GM21723 (cell line): ENCODE results near the gene LIX1.

Experiments
- ATAC-seq: cut with Tn5 transposase; IDR thresholded peaks from one replicate; pipeline ENCODE4 v1.9.1; 2021; ENCODE audit warnings: mild to moderate bottlenecking, moderate library complexity; ENCODE audit not compliant: unreplicated experiment

The LIX1 gene

DNA sequence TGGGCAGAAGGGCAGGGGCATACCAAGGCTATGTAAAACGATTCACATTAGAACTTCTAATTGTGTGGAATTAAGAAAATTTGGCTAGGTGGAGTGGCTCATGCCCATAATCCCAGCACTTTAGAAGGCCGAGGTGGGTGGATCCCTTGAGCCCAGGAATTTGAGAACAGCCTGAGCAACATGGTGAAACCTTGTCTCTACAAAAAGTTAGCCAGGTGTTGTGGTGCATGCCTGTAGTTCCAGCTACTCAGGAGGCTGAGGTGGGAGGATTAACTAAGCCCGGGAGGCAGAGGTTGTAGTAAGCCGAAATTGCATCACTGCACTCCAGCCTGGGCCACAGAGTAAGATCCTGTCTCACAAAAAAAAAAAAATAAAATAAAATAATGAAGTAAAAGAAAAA is 65.2 kb downstream of the LIX1 start:
- no peak for ATAC-seq

DNA sequence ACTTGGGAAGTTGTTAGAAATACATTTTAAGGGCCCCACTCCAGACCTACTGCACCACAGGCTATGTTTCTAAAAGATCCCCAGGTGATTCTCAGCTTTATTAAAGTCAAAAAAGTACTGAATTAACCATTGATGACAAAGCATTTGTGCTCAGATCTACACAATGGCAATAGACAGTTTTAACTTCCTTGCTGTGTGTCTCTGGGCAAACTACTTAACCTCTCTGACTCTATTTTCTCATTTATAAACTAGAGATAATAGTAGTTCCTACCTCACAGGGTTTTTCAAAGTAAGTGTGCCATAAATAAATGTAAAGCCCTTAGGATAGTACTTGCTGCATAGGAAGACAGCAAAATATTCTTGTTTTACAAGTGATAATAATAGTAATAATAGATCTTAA is 66.3 kb downstream of the LIX1 start:
- ATAC-seq, result no peak

DNA sequence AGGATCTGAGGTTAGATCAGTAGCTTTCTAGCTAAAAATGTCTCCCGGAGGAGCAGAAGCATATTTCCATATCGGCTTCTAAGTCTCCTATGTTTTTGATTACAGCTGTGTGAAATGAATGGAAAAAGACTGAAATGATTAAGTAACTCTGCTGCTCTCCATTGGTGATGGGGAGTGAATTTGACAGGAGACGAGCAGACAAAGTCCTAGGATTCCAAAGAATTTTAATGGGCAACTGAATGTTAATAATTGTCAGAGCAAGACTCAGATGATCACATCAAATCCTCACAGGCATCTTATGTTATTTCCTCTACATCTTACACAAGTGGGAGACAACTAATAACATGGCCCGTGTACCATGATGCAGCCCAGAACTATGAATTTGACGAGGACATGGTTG is 66.8 kb downstream of the LIX1 start:
- ATAC-seq, result no peak

- ATAC-seq, result no peak
Measured at GRCh38 chr5:97074859-97075489, 67.4 kb downstream of the LIX1 start.

GRCh38 chr5:97073420-97073819 is 69.0 kb downstream of the LIX1 start:
- no peak for ATAC-seq

- no peak for ATAC-seq
Measured at GRCh38 chr5:97072696-97073095, 69.7 kb downstream of the LIX1 start.

- no peak for ATAC-seq
Measured at GRCh38 chr5:97071993-97072392, 70.4 kb downstream of the LIX1 start.

DNA sequence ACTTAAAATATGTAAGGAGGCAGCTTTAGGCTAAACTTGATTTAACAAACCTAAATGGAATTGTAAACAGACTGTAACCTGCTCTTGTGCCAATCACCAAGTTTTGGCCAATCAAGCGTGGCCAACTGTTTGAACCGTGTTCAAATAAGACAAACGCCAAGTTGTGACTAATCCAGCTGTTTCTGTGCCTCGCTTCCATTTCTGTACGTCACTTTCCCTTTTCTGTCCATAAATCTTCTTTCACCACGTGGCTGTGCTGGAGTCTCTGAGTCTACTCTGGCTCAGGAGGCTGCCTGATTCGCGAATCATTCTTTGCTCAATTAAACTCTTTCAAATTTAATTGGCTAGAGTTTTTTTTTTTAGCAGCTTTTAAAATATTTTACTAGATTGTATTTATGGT is 71.3 kb downstream of the LIX1 start:
- ATAC-seq, result no peak

DNA sequence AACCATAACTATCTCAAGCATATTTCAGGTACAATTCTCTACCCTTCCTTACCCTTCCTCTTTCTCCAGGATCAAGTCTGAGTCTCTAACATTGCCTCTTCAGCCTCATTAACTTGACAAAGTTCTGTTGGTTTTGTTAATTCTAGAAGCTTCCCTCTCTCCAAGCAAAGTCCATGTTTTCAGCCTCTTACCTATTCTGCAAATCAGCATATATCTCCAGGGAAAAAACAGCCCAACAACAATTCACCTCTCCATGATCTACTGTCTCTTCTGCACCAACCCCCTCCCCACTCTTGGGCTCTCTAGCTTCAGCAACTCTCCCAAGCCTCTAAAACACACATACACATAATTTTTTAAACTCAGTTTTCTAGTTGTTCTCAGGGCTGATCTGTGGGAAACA is 72.2 kb downstream of the LIX1 start:
- ATAC-seq, result no peak

DNA sequence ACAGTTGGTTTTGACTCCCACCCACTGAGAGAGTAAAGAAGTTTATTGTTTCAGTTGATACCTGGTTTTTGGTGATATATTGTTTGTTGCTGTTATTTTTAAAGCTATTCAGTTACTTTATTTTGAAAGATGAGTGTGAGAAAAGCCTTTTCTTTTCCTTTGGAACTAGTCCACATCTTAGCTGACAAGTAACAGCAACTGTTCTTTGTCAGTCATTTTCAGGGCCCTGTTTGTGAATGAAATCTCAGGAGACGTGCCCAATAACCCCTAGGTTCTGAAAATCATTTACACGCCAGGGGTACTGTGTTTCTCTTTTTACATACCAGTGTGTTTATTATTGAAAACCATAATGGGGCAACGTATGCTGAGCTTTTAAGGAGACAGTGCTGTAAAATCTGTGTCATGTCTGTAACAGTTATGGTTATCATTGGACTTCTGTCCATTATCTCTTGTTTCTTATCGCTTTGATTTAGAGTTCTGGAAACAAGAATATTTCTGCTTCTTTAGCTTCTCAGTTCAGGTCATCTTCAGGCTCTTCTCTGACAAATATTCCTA is 75.0 kb downstream of the LIX1 start:
- no peak for ATAC-seq

- no peak for ATAC-seq
Measured at GRCh38 chr5:97065475-97065874, 76.9 kb downstream of the LIX1 start.

DNA sequence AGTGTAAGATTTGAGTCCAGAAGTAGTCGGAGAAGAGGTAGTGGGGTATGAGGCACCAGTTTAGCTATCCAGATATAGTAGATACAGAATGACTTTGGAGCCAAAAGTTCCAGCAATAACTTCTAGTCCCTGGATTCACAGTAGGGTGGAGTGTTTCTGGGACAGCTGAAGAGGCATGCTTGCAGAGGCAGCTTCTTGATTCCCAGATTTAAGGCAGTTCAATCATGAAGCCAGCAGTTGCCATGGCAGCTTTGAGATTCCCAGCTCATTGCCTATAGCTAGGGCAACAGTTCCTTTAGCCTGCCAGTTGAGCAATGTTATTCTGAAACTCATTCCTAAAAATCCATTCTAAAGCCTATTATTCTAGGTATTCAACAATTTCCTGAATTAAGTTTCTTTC is 79.2 kb downstream of the LIX1 start:
- ATAC-seq, result no peak

DNA sequence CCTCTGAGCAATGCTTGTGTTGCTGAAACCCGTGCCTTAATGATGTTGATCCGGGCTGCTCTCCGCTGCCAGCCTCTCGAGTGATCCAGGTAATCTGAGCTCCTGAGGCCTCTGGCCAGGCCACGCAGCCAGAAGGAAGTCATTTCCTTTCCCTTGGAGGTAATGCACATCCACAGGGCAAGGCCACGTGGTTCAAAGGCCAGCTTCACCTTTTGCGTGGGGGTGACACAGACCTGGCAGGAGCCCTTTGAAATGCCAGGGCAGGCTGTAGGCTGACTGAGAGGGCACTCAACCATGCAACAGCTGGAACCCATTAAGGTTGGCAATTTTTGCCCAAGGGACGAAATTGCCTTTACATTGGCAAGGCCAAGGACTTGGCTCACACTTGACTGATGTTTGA is 80.4 kb downstream of the LIX1 start:
- no peak for ATAC-seq

GRCh38 chr5:97056263-97056662 is 86.1 kb downstream of the LIX1 start:
- no peak for ATAC-seq

GRCh38 chr5:97049175-97049574 is 93.2 kb downstream of the LIX1 start:
- no peak for ATAC-seq

DNA sequence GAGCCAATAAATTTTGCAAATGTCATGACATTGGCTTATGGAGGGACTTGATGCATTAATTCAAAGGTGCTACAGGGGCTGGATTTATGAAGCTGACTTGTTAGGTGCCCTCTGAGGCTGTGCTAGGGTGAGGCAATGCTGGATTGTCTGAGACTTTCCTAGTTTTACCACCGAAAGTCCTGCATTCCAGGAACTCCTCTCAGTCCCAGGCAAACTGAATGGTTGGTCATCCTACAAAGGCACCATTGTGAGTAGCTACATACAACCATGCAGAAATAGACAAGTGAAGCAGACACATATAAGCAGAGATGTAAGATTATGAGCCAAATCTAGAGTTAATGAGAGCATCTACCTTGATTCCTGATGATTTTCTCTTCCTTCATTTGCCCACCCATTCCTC is 95.3 kb downstream of the LIX1 start:
- no peak for ATAC-seq

GRCh38 chr5:97046270-97046982 is 96.0 kb downstream of the LIX1 start:
- no peak for ATAC-seq

- ATAC-seq, result no peak
Measured at GRCh38 chr5:97044052-97044451, 98.4 kb downstream of the LIX1 start.

DNA sequence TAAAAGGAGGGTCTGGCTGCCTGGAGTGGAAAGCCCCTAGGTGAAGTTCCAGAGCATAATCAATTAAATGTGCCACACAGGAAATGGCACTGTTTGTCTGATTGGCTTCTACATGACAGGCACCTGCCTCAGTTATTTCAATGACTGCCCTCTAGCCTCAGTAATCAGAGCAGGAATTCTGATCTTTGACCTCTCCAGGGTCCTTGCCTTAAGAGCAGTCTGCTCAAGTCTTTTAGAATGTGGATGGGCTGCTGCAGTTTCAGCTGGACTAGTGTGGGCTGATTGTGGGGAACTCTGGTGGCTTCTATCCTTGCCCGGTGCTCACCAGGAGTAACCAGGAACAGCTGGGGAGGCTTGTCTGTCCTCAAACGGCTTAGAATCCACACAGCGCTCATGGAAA is 98.9 kb downstream of the LIX1 start:
- ATAC-seq, result no peak

- no peak for ATAC-seq
Measured at GRCh38 chr5:97042996-97043395, 99.4 kb downstream of the LIX1 start.
